ENCODE results near the gene WDR73. TPM values are rescaled to one million over a fixed set of nuclear protein-coding genes. Genes with fewer than 3 reads are reported as not detected.

WDR73 gene
- total and polyA plus RNA-seq, 2 of the 8 experiments (the other 6 are each of a cell fraction or from before 2014, with no cell fraction given), result 22.7 to 23.1 TPM

DNA sequence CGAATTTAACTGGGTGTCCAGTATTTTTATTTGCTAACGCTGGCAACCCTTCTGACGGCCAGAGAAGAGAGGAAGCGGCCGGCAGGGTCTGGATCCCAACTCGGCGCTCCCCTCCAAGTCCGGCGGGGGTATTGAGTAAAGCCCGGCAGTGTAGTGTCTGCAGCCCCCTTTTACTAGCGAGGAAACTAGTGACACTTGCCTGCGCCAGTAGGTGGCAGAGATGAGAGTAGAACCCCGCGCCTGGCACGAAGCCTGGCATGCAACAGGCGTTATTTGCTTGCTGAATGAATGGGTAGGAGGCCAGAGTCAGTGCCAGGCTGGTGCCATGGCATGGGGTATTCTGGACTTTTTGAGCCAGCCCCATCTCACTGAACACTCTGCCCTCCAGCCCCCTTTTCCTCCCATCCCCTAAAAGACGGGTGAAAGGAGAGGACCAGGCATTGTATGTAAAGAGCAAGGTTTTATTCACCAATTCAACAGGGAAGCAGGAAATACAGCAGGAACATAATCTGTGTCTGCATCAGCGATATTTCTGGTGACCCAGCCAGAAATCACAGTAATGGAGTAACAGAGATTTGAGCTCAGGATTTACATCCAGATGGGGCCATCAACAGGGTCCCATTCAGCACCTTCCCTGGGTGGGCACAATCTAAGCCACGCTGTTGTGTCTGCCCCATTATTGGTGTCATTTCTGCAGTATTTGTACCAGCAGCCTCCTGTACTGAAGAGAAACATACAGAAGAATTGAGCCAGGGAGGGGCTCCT, 788 bp upstream of the WDR73 start (continued):
- no peak for TF ChIP-seq GABPA (IDR thresholded peaks at IDR 0.05; ENCODE audit: borderline replicate concordance, insufficient read depth, low read length)
- TF ChIP-seq NRF1 (IDR thresholded peaks at IDR 0.05; ENCODE audit: low read depth, low read length), result no peak
- peak; percentile 37; the same call in 1 of the 2 replicates for TF ChIP-seq SP1 (IDR thresholded peaks at IDR 0.05; ENCODE audit: low read depth, low read length)
- peak; percentile 24 to 74; a peak in 3 of 4 replicates for TF ChIP-seq SIN3A (conservative IDR thresholded peaks at IDR 0.05 in 1 of 2, IDR thresholded peaks at IDR 0.05 in 1 of 2; ENCODE audit: low read depth in 1 of 2, low read length in 2 of 2)
- TF ChIP-seq POLR2A (IDR thresholded peaks at IDR 0.05; ENCODE audit: control extremely low read depth in 1 of 2, low read depth in 2 of 2, low read length in 2 of 2), result 0 out of 3 replicates have a peak, but pooled peaks of 1 of the 2 experiments have one; percentile 8
- TF ChIP-seq CTBP2 (IDR thresholded peaks at IDR 0.05; ENCODE audit: borderline replicate concordance, insufficient read depth, insufficient read length, low read length), result peak; percentile 70
- no peak for TF ChIP-seq RXRA (IDR thresholded peaks at IDR 0.05; ENCODE audit: insufficient read depth, low read depth, low read length)
- TF ChIP-seq FOSL1 (IDR thresholded peaks at IDR 0.05; ENCODE audit: insufficient read depth, low read depth, low read length), result no peak
- TF ChIP-seq E2F6 (IDR thresholded peaks at IDR 0.05), result no peak
- no peak for TF ChIP-seq ZNF274 (IDR thresholded peaks at IDR 0.05; ENCODE audit: borderline replicate concordance, extremely low read depth, low read length)
- no peak for TF ChIP-seq CBX5 (IDR thresholded peaks at IDR 0.05; ENCODE audit: low read depth, low read length)
- no peak for TF ChIP-seq SP4 (IDR thresholded peaks at IDR 0.05; ENCODE audit: low read length)
- peak; percentile 59 to 64 for TF ChIP-seq RAD21 (IDR thresholded peaks at IDR 0.05 in 1 of 2, conservative IDR thresholded peaks at IDR 0.05 in 1 of 2; ENCODE audit: low read depth in 2 of 2, low read length in 2 of 2)
- no peak for TF ChIP-seq JUND (IDR thresholded peaks at IDR 0.05; ENCODE audit: low read length)
- TF ChIP-seq SP2 (IDR thresholded peaks at IDR 0.05; ENCODE audit: low read length), result no peak
- 0 out of 2 replicates have a peak, but pooled peaks have one; percentile 27 for TF ChIP-seq POU5F1 (IDR thresholded peaks at IDR 0.05; ENCODE audit: low read depth, low read length)
- TF ChIP-seq CHD1 (IDR thresholded peaks at IDR 0.05; ENCODE audit: low read depth, low read length), result no peak
